ENCODE results near the gene KRTAP5-11. TPM values are rescaled to one million over a fixed set of nuclear protein-coding genes. Genes with fewer than 3 reads are reported as not detected.
A peak's percentile ranks its signal among the peaks of the same experiment; 100 is the strongest.

Gene KRTAP5-11
- total and polyA plus RNA-seq, 2 experiments from 2014 or later = not detected

GRCh38 chr11:71563406-71563805, 19.3 kb downstream of the KRTAP5-11 start:
- Histone ChIP-seq H3K4me3 (no peak overlapping the region), H3K27ac (ENCODE audit: low read depth) (no peak overlapping the region), H3K4me1 (ENCODE audit: insufficient read depth) (peaks cover 16% of the 10 kb centered on the region), H3K27me3 (ENCODE audit: insufficient read depth) (no peaks in the 10 kb centered on the region), H4K20me1 (replicated peaks; ENCODE audit: insufficient read depth) (no peaks in the 10 kb centered on the region), H3K79me2 (replicated peaks; ENCODE audit: insufficient read depth) (no peaks in the 10 kb centered on the region), H3K9me2 (ENCODE audit: insufficient read depth) (no peaks in the 10 kb centered on the region), H3K4me2 (no peak overlapping the region), H2AFZ (no peak overlapping the region), H3F3A (replicated peaks; ENCODE audit: low read depth) (no peaks in the 10 kb centered on the region), H3K36me3 (ENCODE audit: insufficient read depth) (no peaks in the 10 kb centered on the region)
- Mint-ChIP-seq H3K27ac (no peak overlapping the region), H3K9me3 (peaks cover 25% of the 10 kb centered on the region; the same call in 2 of the 3 replicates), H3K4me1 (peaks cover 30% of the 10 kb centered on the region), H3K27me3 (ENCODE audit: insufficient read depth, low read depth, poor library complexity) (peaks cover 10% of the 10 kb centered on the region), H3K36me3 (ENCODE audit: low read depth) (peaks cover 4% of the 10 kb centered on the region), H3K4me3 (no peak overlapping the region)
- ATAC-seq = peak; percentile 80
- DNase-seq (ENCODE audit: low spot score) = peak; percentile 72
- TF ChIP-seq CTCF (conservative IDR thresholded peaks at IDR 0.05; ENCODE audit: low read depth in 2 of 2) (peak; percentile 66 to 76), STAT1 (IDR thresholded peaks at IDR 0.05; ENCODE audit: unreplicated experiment) (no peak), ETS1 (IDR thresholded peaks at IDR 0.05) (no peak), NANOG (IDR thresholded peaks at IDR 0.05; ENCODE audit: borderline replicate concordance) (no peak)

GRCh38 chr11:71562120-71562519, 20.6 kb downstream of the KRTAP5-11 start:
- no peaks in the 10 kb centered on the region for H3K9me2 ChIP-seq (ENCODE audit: insufficient read depth)
- Mint-ChIP-seq H3K27ac (no peak overlapping the region), H3K36me3 (ENCODE audit: low read depth) (peaks cover 9% of the 10 kb centered on the region), H3K9me3 (peaks cover 37% of the 10 kb centered on the region), H3K4me3 (no peak overlapping the region), H3K27me3 (ENCODE audit: insufficient read depth, low read depth, poor library complexity) (peaks cover 8% of the 10 kb centered on the region), H3K4me1 (peaks cover 22% of the 10 kb centered on the region)
- no peak overlapping the region for H2AFZ ChIP-seq
- no peak overlapping the region for H3K4me2 ChIP-seq
- H4K20me1 ChIP-seq (replicated peaks; ENCODE audit: insufficient read depth) = no peaks in the 10 kb centered on the region
- peaks cover 3% of the 10 kb centered on the region; the same call in 1 of the 2 replicates for H3K36me3 ChIP-seq (ENCODE audit: insufficient read depth)
- no peak overlapping the region for H3K27ac ChIP-seq (ENCODE audit: low read depth)
- TF ChIP-seq ZNF331 (CRISPR knock-in tag; IDR thresholded peaks at IDR 0.05; ENCODE audit: low read depth) = no peak
- H3K4me1 ChIP-seq (ENCODE audit: insufficient read depth) = peaks cover 8% of the 10 kb centered on the region; the same call in 1 of the 2 replicates
- no peak for ATAC-seq
- H3K4me3 ChIP-seq = no peak overlapping the region
- no peaks in the 10 kb centered on the region for H3F3A ChIP-seq (replicated peaks; ENCODE audit: low read depth)
- H3K27me3 ChIP-seq (ENCODE audit: insufficient read depth) = no peaks in the 10 kb centered on the region
- H3K79me2 ChIP-seq (replicated peaks; ENCODE audit: insufficient read depth) = no peaks in the 10 kb centered on the region
- no peak for DNase-seq (ENCODE audit: low spot score)

- peaks cover 38% of the 10 kb centered on the region for H3K9me3 Mint-ChIP-seq
- no peaks in the 10 kb centered on the region for H3F3A ChIP-seq (replicated peaks; ENCODE audit: low read depth)
- peaks cover 6% of the 10 kb centered on the region for H3K27me3 Mint-ChIP-seq (ENCODE audit: insufficient read depth, low read depth, poor library complexity)
- TF ChIP-seq POLR2AphosphoS5 (IDR thresholded peaks at IDR 0.05; ENCODE audit: low read depth) (no peak), REST (IDR thresholded peaks at IDR 0.05; ENCODE audit: unreplicated experiment) (no peak), EZH2 (IDR thresholded peaks at IDR 0.05; ENCODE audit: low read depth, unreplicated experiment) (no peak)
Observed at GRCh38 chr11:71558996-71559395, 23.7 kb downstream of the KRTAP5-11 start.

More at GRCh38 chr11:71558996-71559395, 23.7 kb downstream of the KRTAP5-11 start:
- no peak overlapping the region for H2AFZ ChIP-seq
- no peak overlapping the region for H3K27ac Mint-ChIP-seq
- H3K4me3 ChIP-seq = no peak overlapping the region
- no peaks in the 10 kb centered on the region for H3K9me2 ChIP-seq (ENCODE audit: insufficient read depth)
- H3K4me1 ChIP-seq (ENCODE audit: insufficient read depth) = no peaks in the 10 kb centered on the region
- H3K79me2 ChIP-seq (replicated peaks; ENCODE audit: insufficient read depth) = no peaks in the 10 kb centered on the region
- no peak overlapping the region for H3K4me2 ChIP-seq
- no peaks in the 10 kb centered on the region for H4K20me1 ChIP-seq (replicated peaks; ENCODE audit: insufficient read depth)
- H3K36me3 Mint-ChIP-seq (ENCODE audit: low read depth) = peaks cover 9% of the 10 kb centered on the region; the same call in 2 of the 3 replicates
- H3K27me3 ChIP-seq (ENCODE audit: insufficient read depth) = no peaks in the 10 kb centered on the region
- H3K27ac ChIP-seq (ENCODE audit: low read depth) = no peak overlapping the region
- no peak overlapping the region for H3K4me3 Mint-ChIP-seq
- H3K36me3 ChIP-seq (ENCODE audit: insufficient read depth) = peaks cover 3% of the 10 kb centered on the region; the same call in 1 of the 2 replicates
- H3K4me1 Mint-ChIP-seq = peaks cover 5% of the 10 kb centered on the region
- DNase-seq (ENCODE audit: low spot score) (no peak), ATAC-seq (no peak)
